HEK293T (cell line): Measurements from ENCODE around the gene COPG2.
"Not testable (repeated sequence)": the region's sequence is repeated elsewhere in the genome, so short reads cannot be mapped to it uniquely, and the experiment has no call there.

Experiments used
- CTCF ChIA-PET: fragments of 350-600 bp; formaldehyde crosslinking; extraction: SDS; loops from one replicate; lab custom pipeline; 2021; ENCODE audit warnings: antibody characterized with exemption, inconsistent platforms; lab: Yijun Ruan, JAX
- POLR2A ChIA-PET: fragments of 350-600 bp; formaldehyde crosslinking; extraction: SDS; loops from one replicate; lab custom pipeline; 2020; ENCODE audit warnings: antibody characterized with exemption, inconsistent platforms; lab: Yijun Ruan, JAX
- DNase-seq: peaks from one replicate; pipeline ENCODE4 v3.0.0; 2012; ENCODE audit warnings: mixed read lengths; ENCODE audit errors: extremely low spot score
- ARNT ChIP-seq: fragments of 450-650 bp; IDR thresholded peaks from 2 replicates; pipeline ENCODE4 v1.6.1; 2017; ENCODE audit warnings: mild to moderate bottlenecking
- BHLHE40 ChIP-seq: fragments of 450-650 bp; IDR thresholded peaks from 2 replicates; pipeline ENCODE4 v1.6.1; 2016; ENCODE audit warnings: mild to moderate bottlenecking, moderate library complexity, borderline replicate concordance
- CTBP1 ChIP-seq: fragments of 450-650 bp; IDR thresholded peaks from 2 replicates; pipeline ENCODE4 v1.6.1; 2016; ENCODE audit warnings: borderline replicate concordance
- ELF4 ChIP-seq: fragments of 450-650 bp; IDR thresholded peaks from 2 replicates; pipeline ENCODE4 v1.6.1; 2017; ENCODE audit warnings: antibody characterized with exemption
- FOXA1 ChIP-seq: fragments of 450-650 bp; IDR thresholded peaks from 2 replicates; pipeline ENCODE4 v1.6.1; 2016; ENCODE audit warnings: mild to moderate bottlenecking
- FOXK2 ChIP-seq: fragments of 450-650 bp; IDR thresholded peaks from 2 replicates; pipeline ENCODE4 v1.6.1; 2016; ENCODE audit warnings: mild to moderate bottlenecking
- FOXM1 ChIP-seq: fragments of 450-650 bp; IDR thresholded peaks from 2 replicates; pipeline ENCODE4 v1.6.1; 2017; ENCODE audit warnings: mild to moderate bottlenecking, borderline replicate concordance
- HDGF ChIP-seq: fragments of 450-650 bp; IDR thresholded peaks from 2 replicates; pipeline ENCODE4 v1.6.1; 2017; ENCODE audit warnings: antibody characterized with exemption, borderline replicate concordance
- L3MBTL2 ChIP-seq: fragments of 450-650 bp; conservative IDR thresholded peaks from 2 replicates; pipeline ENCODE4 v1.6.1; 2016; ENCODE audit warnings: mild to moderate bottlenecking
- LEF1 ChIP-seq: fragments of 450-650 bp; IDR thresholded peaks from 2 replicates; pipeline ENCODE4 v1.6.1; 2017; ENCODE audit warnings: mild to moderate bottlenecking, borderline replicate concordance
- NFRKB ChIP-seq: fragments of 450-650 bp; IDR thresholded peaks from 2 replicates; pipeline ENCODE4 v1.6.1; 2016; ENCODE audit warnings: mild to moderate bottlenecking, moderate library complexity
- SP1 ChIP-seq: fragments of 450-650 bp; IDR thresholded peaks from 2 replicates; pipeline ENCODE4 v1.6.1; 2017
- SUZ12 ChIP-seq: fragments of 450-650 bp; IDR thresholded peaks from 2 replicates; pipeline ENCODE4 v1.6.1; 2016; ENCODE audit warnings: mild to moderate bottlenecking
- TARDBP ChIP-seq: fragments of 450-650 bp; IDR thresholded peaks from 2 replicates; pipeline ENCODE4 v1.6.1; 2016
- ZNF384 ChIP-seq: fragments of 450-650 bp; IDR thresholded peaks from 2 replicates; pipeline ENCODE4 v1.6.1; 2016
- TF ChIP-seq, protein P1 (sequence below): fragments of 450-650 bp; IDR thresholded peaks from 2 replicates; pipeline ENCODE4 v1.6.1; 2016

COPG2 gene

DNA sequence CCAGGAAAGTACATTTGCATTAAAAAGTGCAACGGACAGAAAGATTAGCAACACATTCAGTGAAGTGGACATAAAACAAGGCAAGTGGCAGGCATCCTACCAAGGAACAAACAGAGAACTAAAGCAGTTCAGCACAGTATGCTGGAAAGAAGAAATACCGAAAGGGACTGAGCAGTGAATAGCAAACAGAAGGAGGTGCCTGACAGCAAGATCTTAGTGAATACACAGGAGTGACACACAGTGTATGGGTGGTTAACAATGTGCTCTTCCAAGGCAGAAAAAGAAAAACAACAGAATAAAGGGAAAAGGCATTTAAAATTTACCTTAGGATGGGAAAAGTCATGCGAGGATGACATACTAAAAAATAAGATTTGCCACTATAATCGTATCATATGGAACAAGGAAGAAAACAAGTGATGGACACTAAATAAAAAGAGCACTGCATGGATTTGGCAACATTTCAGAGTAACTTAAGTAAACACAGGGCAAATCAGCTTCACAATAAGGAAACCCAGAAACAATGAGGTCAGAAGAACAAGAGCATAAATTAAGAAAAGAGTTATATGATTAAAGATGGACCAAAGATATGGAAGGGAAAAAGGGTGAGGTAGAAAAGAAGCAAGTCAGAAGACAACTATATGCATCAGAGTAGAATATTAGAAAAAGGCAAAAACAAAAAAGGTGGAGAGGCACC, 147.1 kb downstream of the COPG2 start:
- ChIA-PET CTCF (no interaction called here), POLR2A (no interaction called here)
- DNase-seq, result no peak
- no peak for TF ChIP-seq FOXA1
- TF ChIP-seq LEF1, result no peak
- TF ChIP-seq FOXK2, result no peak
- TF ChIP-seq, protein P1, sequence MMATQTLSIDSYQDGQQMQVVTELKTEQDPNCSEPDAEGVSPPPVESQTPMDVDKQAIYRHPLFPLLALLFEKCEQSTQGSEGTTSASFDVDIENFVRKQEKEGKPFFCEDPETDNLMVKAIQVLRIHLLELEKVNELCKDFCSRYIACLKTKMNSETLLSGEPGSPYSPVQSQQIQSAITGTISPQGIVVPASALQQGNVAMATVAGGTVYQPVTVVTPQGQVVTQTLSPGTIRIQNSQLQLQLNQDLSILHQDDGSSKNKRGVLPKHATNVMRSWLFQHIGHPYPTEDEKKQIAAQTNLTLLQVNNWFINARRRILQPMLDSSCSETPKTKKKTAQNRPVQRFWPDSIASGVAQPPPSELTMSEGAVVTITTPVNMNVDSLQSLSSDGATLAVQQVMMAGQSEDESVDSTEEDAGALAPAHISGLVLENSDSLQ, result no peak
- no peak for TF ChIP-seq BHLHE40
- no peak for TF ChIP-seq NFRKB
- no peak for TF ChIP-seq FOXM1
- no peak for TF ChIP-seq ZNF384
- no peak for TF ChIP-seq SP1
- TF ChIP-seq CTBP1, result no peak
- no peak for TF ChIP-seq L3MBTL2

- DNase-seq, result no peak
- POLR2A ChIA-PET, result no interaction called here
- CTCF ChIA-PET, result no interaction called here
- TF ChIP-seq FOXM1 (no peak), CTBP1 (no peak), ZNF384 (no peak), L3MBTL2 (no peak), BHLHE40 (no peak), SUZ12 (no peak), FOXK2 (no peak), FOXA1 (no peak), HDGF (no peak), NFRKB (no peak)
- TF ChIP-seq, protein P1, result no peak
These were observed 153.1 kb downstream of the COPG2 start for GRCh38 chr7:130515315-130516040.

DNA sequence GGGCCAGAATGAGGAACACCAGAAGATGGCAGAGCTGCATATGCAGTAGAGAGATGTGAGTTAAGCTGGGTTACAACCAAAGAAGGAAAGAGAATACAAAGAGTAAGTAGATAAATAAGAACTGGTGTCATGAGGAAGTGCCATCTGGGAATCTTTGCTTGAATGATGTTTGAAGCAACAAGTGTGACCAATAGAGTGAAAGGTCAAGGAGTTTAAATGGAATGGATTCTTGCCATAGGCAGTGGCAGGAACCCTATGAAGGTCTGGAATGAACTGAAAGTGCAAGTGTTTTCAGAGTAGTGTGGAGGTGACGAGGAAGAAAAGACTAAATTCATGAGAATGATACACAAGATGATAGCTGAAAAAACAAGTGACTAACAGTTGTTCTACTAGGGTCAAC, 155.1 kb downstream of the COPG2 start:
- no peak for TF ChIP-seq NFRKB
- TF ChIP-seq HDGF, result no peak
- TF ChIP-seq ELF4, result no peak
- no peak for TF ChIP-seq FOXM1
- no peak for TF ChIP-seq ARNT
- no peak for TF ChIP-seq TARDBP
- TF ChIP-seq ZNF384, result no peak
- no peak for TF ChIP-seq LEF1
- no peak for TF ChIP-seq SUZ12
- TF ChIP-seq, protein P1, result no peak
- TF ChIP-seq CTBP1, result no peak
- no peak for TF ChIP-seq FOXK2
- TF ChIP-seq SP1, result no peak
- TF ChIP-seq L3MBTL2, result no peak
- TF ChIP-seq BHLHE40, result no peak
- TF ChIP-seq FOXA1, result no peak
- no peak for DNase-seq
- ChIA-PET CTCF (no interaction called here), POLR2A (no interaction called here)

- CTCF ChIA-PET, POLR2A ChIA-PET, DNase-seq: not testable (repeated sequence)
These were observed 156.5 kb downstream of the COPG2 start for GRCh38 chr7:130512038-130512437.

- ChIA-PET POLR2A (no interaction called here), CTCF (no interaction called here)
These were observed 162.2 kb downstream of the COPG2 start for GRCh38 chr7:130506358-130506757.

GRCh38 chr7:130505753-130506152, 162.8 kb downstream of the COPG2 start:
- DNase-seq, result no peak
- CTCF ChIA-PET, result no interaction called here
- no peak for TF ChIP-seq ELF4
- no peak for TF ChIP-seq BHLHE40
- no peak for TF ChIP-seq NFRKB
- TF ChIP-seq FOXA1, result no peak
- TF ChIP-seq ZNF384, result no peak
- no peak for TF ChIP-seq SP1
- TF ChIP-seq LEF1, result no peak
- no peak for TF ChIP-seq FOXM1
- TF ChIP-seq, protein P1, result no peak
- no peak for TF ChIP-seq CTBP1
- TF ChIP-seq FOXK2, result no peak
- no peak for TF ChIP-seq TARDBP
- TF ChIP-seq ARNT, result no peak
- TF ChIP-seq HDGF, result no peak
- TF ChIP-seq SUZ12, result no peak
- POLR2A ChIA-PET, result no interaction called here

More at GRCh38 chr7:130506358-130506757, 162.2 kb downstream of the COPG2 start:
- TF ChIP-seq ELF4, result no peak
- TF ChIP-seq NFRKB, result no peak
- no peak for TF ChIP-seq HDGF
- TF ChIP-seq, protein P1, result no peak
- no peak for TF ChIP-seq L3MBTL2
- TF ChIP-seq SUZ12, result no peak
- no peak for DNase-seq
